ENCODE results near the gene ACAD11. TPM values are rescaled to one million over a fixed set of nuclear protein-coding genes. Genes with fewer than 3 reads are reported as not detected.

Gene ACAD11
- total and polyA plus RNA-seq, 9 of the 15 experiments (the other 6 are each of a cell fraction or from before 2014, with no cell fraction given), result 1.3 to 8.4 (median 4.0) TPM

DNA sequence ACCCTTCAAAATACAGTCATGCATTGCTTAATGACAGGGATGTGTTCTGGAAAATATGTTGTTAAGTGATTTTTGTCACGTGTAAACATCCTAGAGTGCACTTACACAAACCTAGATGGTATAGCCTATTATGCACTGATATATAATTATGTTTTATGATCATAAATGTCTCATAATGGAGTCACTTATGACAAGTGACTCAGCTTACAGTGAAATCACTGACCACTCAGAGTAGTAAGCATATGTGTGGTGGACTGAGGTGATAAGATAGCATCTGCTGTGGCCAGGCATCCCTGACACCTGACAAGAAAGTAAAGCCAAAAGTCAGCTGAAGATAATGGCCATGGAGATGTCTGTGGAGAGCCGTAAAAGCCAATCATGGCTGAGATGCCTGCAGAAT is 5.4 kb downstream of the ACAD11 start (continued):
- TF ChIP-seq, protein P1, sequence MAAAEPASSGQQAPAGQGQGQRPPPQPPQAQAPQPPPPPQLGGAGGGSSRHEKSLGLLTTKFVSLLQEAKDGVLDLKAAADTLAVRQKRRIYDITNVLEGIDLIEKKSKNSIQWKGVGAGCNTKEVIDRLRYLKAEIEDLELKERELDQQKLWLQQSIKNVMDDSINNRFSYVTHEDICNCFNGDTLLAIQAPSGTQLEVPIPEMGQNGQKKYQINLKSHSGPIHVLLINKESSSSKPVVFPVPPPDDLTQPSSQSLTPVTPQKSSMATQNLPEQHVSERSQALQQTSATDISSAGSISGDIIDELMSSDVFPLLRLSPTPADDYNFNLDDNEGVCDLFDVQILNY (CRISPR knock-in tag; IDR thresholded peaks at IDR 0.05), result no peak
- TF ChIP-seq NFE2 (IDR thresholded peaks at IDR 0.05; ENCODE audit: low read depth), result peak; percentile 49
- peak; percentile 14; the same call in 1 of the 2 replicates for TF ChIP-seq PKNOX1 (IDR thresholded peaks at IDR 0.05)
- peak; percentile 86 for TF ChIP-seq ZNF41 (CRISPR knock-in tag; conservative IDR thresholded peaks at IDR 0.05)
- TF ChIP-seq TCFL5 (CRISPR knock-in tag; conservative IDR thresholded peaks at IDR 0.05), result 0 out of 2 replicates have a peak, but pooled peaks have one; percentile 58
- TF ChIP-seq PML (IDR thresholded peaks at IDR 0.05; ENCODE audit: low read length), result peak; percentile 37; the same call in 1 of the 2 replicates
- TF ChIP-seq PHB (CRISPR knock-in tag; IDR thresholded peaks at IDR 0.05), result no peak
- TF ChIP-seq ATF7 (IDR thresholded peaks at IDR 0.05), result no peak
- no peak for TF ChIP-seq CHD4 (IDR thresholded peaks at IDR 0.05; ENCODE audit: insufficient read depth, insufficient replicate concordance, low read depth, low read length, poor library complexity, severe bottlenecking)
- peak; percentile 81 for TF ChIP-seq TEAD4 (IDR thresholded peaks at IDR 0.05; ENCODE audit: low read length)
- no peak for TF ChIP-seq TEAD4 (CRISPR knock-in tag; IDR thresholded peaks at IDR 0.05; ENCODE audit: borderline replicate concordance)
- no peak for TF ChIP-seq SRSF1 (IDR thresholded peaks at IDR 0.05; ENCODE audit: low read depth, low read length)
- TF ChIP-seq, protein P2, sequence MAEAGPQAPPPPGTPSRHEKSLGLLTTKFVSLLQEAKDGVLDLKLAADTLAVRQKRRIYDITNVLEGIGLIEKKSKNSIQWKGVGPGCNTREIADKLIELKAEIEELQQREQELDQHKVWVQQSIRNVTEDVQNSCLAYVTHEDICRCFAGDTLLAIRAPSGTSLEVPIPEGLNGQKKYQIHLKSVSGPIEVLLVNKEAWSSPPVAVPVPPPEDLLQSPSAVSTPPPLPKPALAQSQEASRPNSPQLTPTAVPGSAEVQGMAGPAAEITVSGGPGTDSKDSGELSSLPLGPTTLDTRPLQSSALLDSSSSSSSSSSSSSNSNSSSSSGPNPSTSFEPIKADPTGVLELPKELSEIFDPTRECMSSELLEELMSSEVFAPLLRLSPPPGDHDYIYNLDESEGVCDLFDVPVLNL (CRISPR knock-in tag; IDR thresholded peaks at IDR 0.05; ENCODE audit: low read depth), result no peak
- TF ChIP-seq KDM5B (IDR thresholded peaks at IDR 0.05; ENCODE audit: insufficient replicate concordance, low read depth, low read length), result no peak
- no peak for TF ChIP-seq ZNF212 (CRISPR knock-in tag; IDR thresholded peaks at IDR 0.05)
- no peak for TF ChIP-seq NUFIP1 (IDR thresholded peaks at IDR 0.05; ENCODE audit: partially characterized antibody)
- TF ChIP-seq MAFG (tag; conservative IDR thresholded peaks at IDR 0.05), result no peak
- peak; percentile 34; the same call in 1 of the 2 replicates for TF ChIP-seq CTBP1 (IDR thresholded peaks at IDR 0.05; ENCODE audit: borderline replicate concordance)
- no peak for TF ChIP-seq NCOA4 (IDR thresholded peaks at IDR 0.05; ENCODE audit: partially characterized antibody)
- TF ChIP-seq ZNF584 (CRISPR knock-in tag; IDR thresholded peaks at IDR 0.05; ENCODE audit: low read depth), result 0 out of 2 replicates have a peak, but pooled peaks have one; percentile 48
- TF ChIP-seq ZNF134 (CRISPR knock-in tag; conservative IDR thresholded peaks at IDR 0.05), result peak; percentile 60; the same call in 1 of the 2 replicates
- TF ChIP-seq NR2C2 (CRISPR knock-in tag; IDR thresholded peaks at IDR 0.05), result no peak
- no peak for TF ChIP-seq NR2C2 (tag; IDR thresholded peaks at IDR 0.05)
- peak; percentile 56 for TF ChIP-seq FOSL1 (tag; conservative IDR thresholded peaks at IDR 0.05)
- TF ChIP-seq TARDBP (IDR thresholded peaks at IDR 0.05), result no peak
- TF ChIP-seq ZBTB1 (CRISPR knock-in tag; IDR thresholded peaks at IDR 0.05; ENCODE audit: borderline replicate concordance, low read depth), result no peak
- no peak for TF ChIP-seq GATAD2A (IDR thresholded peaks at IDR 0.05)
- TF ChIP-seq DMBX1 (CRISPR knock-in tag; IDR thresholded peaks at IDR 0.05; ENCODE audit: borderline replicate concordance), result peak; percentile 80; the same call in 1 of the 2 replicates
- no peak for TF ChIP-seq STAG1 (CRISPR knock-in tag; IDR thresholded peaks at IDR 0.05; ENCODE audit: borderline replicate concordance)
- TF ChIP-seq KLF6 (CRISPR knock-in tag; IDR thresholded peaks at IDR 0.05; ENCODE audit: borderline replicate concordance), result peak; percentile 76; the same call in 1 of the 2 replicates
